Right hindlimb (tissue), 1 donor: ENCODE data around the gene PGAP1.
A peak's percentile ranks its signal among the peaks of the same experiment; 100 is the strongest.
"Not testable (repeated sequence)": the region's sequence is repeated elsewhere in the genome, so short reads cannot be mapped to it uniquely, and the experiment has no call there.

Experiments
- DNase-seq: peaks from one replicate; pipeline ENCODE4 v3.0.0-alpha.2; 2018

PGAP1 gene

DNA sequence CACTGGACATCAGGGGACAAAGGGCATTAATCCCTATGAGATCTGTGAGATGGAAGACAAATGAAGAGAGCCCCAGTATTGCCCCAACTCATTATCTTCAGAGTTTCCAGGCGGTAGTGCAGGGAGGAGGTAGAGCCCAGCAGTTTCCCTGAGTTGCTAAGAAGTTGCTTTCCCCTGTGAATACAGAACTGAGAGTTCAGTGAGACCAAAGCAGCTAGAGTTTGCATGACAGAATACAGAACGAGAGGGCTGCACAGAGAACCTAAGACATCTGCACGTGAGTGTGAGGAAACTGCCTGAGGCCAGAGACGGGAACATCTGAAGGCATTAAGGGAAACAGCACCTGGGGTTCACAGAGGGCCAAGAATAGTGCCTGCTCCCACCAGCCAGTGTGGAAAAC is 18.1 kb upstream of the PGAP1 start:
- no peak for DNase-seq

- no peak for DNase-seq
These were observed 15.0 kb upstream of the PGAP1 start for GRCh38 chr2:196941398-196942078.

- DNase-seq, result no peak
These were observed 12.9 kb upstream of the PGAP1 start for GRCh38 chr2:196939371-196939770.

GRCh38 chr2:196935432-196935831 is 8.9 kb upstream of the PGAP1 start:
- DNase-seq, result no peak

- DNase-seq, result no peak
These were observed 8.2 kb upstream of the PGAP1 start for GRCh38 chr2:196934672-196935071.

DNA sequence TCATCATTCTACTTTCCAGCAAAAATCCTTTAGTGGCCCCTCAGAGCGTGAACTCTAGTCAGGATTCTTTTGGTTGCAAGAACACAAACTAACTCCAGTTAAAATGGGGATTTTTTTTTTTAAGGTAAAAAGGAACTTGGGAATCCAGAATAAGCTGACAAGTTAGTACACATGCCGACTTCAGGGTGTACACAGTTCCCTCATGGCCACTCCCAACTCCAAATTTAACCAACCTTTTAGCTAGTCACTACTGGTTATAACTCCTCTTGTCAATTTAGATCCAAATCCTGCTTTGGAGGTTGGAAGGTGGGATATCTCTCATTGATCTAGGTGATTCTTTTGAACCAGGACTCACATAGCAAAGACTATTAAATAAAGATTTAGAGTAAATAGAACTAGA is 5.0 kb upstream of the PGAP1 start:
- DNase-seq, result no peak

DNA sequence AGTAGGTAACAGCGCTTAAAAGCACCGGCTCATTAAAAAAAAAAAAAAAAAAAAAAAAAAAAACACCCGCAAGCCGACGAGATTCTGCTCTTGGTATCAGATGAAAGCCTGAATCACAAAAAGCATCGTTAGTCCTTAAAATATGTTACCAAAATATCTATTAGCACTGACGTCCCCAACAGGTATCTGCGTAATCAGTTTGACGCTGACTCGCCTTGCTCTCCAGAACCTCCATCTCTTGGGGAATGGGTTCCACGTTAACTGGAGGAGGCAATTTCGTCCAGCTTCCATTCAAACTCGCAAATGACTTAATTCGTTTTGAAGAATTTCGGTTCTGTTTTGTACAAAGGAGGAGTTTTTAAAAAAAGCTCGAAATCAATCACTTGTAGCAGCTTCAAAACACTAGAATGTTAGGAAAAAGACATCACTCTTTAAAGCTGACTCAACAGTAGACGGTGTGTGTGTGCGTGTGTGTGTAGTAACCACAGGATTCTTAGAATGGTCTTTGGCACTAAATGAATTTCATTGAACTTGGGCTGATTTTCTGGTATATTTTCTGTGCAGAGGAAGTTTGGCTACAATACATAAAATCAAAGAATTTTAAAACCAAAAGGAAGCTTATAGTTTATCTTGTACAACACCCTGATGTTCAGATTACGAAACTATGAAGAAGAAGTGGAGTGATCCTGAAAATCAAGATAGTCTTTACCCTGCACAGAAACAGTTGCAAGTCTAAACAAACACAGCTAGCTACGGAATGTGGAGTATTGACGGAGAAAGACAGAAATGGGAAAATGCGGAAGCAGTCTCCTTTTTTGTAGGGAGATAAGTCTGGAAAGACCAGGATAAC is 1.1 kb upstream of the PGAP1 start:
- DNase-seq, result peak; percentile 29

DNA sequence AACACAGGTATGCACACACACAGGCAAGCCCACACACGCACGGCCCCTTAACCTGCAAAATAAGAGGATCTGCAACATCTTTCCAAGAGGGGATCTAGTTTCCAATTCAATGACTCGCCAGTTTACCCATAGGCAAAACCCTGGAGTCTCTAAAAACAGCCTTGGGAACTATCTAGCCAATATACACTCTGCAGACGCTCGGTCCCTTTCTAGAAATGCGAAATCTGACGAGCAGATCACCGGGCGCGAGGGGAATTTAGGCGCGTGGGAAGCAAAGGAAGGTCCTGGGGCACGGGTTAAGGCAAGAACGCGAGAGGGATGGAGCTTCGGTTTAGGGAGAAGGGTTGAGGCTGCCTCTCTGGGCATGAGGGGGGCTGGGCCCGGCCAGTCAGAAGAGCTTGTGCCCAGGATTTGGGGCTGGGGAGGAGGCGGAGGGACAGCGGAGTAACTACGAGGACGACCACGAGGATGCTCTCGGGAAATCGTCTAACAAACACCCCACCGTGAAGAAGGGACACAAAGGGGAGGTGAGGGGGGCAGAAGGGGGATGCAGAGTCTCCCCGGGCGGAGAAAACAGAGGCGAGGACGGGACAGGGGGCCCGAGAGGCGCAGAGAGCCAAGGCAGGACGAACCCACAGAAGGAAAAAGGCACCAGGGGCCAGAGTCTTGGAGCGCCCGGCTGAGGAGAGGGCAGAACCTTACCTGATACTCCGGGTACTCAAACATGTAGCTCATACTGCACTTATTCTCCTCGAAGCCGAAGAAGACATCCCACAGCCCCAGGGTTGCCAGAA is 542 bp downstream of the PGAP1 start:
- DNase-seq, result peak; percentile 62

DNA sequence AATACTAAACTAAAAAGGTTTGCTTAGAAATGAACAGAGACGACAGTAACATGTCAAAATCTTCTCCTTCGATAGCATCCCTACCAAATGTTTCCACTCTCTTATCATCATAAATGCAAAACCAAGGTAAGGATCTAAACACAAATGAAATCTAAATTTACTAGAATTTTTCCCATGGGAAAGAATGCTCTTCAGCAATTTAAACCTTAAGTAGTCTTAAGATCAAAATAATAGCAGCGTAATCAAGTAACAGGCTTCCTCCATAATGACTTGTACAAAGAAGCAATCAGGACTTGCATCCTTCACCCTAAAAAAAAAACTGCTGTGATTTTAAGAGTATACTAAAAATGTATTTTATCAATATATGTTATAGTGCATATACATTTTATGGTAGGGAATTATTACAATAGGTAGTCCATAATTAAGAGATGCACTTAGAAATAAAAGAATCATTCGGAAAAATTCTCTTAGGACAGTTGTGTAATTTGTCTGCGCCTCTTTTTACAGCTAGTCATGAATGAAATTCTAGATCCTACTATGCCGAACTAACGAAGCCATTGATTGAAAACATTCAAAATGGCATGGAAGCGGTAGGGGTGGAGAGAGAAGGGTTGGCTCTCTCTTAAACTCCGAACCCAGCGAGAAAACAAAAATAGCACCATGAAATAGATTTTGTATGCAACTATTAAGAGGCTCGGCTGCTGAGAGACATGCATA is 1.3 kb downstream of the PGAP1 start:
- no peak for DNase-seq

DNA sequence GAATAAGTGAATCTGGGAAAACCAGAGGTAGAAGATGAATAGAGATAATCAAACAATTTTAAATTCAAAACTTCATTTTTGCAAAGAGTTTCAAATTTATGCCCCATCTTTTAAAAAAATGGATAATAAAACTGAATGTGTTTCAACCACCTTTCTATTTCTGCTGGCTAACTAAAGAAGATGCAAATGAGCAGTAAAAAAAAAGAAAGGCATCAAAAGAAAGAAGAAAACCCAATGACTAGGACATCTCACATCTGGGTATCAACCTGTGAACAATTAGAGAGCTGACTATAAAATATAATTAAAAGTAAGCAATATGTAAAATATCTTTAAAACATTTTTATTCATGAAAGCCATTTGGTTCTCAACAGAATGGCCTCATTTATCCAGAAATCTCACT is 2.5 kb downstream of the PGAP1 start:
- no peak for DNase-seq

DNA sequence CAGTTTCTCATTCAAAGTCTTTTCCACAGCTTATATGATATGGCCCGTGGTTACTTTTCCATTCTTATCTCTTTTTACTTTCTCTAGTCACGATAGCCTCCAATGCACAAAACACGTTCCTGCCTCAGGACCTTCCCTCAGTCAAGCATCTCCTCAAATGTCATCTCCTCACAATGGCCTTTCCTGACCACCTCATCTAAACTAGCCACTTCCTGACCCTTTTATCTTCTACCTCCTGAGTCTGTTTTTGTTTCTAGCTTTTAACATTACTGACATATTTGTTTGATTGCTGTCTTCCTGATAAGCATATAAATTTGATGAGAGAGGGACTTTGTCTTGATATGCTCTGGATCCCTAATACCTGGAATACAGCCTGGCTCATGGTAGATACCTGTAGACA is 7.6 kb downstream of the PGAP1 start:
- DNase-seq, result no peak

DNA sequence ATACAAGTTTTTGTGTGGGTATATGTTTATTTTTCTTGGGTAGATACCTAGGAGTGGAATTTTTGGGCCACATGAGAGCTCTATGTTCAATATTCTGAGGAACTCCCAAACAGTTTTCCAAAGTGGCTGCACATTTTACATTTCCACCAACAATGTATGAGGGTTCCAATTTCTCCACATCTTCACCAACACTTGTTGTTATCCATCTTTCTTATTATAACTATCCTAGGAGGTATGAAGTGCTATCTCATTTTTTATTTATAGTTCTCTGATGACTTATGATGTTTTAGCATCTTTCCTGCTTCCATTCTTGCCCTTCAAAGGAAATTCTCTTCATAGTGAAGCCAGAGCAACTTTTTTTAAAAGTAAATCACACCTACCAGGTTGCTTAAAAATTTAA is 8.7 kb downstream of the PGAP1 start:
- no peak for DNase-seq

GRCh38 chr2:196915507-196916189 is 10.9 kb downstream of the PGAP1 start:
- no peak for DNase-seq

GRCh38 chr2:196914867-196915460 is 11.5 kb downstream of the PGAP1 start:
- no peak for DNase-seq

GRCh38 chr2:196913691-196914090 is 12.8 kb downstream of the PGAP1 start:
- no peak for DNase-seq

- not testable (repeated sequence) for DNase-seq
These were observed 21.1 kb downstream of the PGAP1 start for GRCh38 chr2:196905365-196905764.

DNA sequence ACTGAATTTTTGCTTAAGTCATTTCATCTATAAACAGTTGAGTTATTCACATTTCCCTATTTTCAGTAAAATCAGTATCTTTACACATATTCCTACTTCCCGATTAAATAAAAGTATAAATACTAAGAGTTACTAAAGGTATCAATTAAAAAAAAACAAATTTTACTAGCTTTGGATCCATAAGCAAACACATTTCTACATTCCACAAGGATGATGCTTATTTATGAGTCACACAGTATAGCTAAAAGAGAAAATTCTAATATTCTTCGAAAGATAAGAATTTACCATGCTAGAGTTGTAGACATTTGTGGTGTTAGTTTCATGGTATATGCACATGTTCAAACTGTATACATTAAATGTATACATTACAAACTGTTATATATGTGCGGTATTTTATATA is 23.7 kb downstream of the PGAP1 start:
- no peak for DNase-seq

- DNase-seq, result no peak
These were observed 25.7 kb downstream of the PGAP1 start for GRCh38 chr2:196900843-196901242.

GRCh38 chr2:196899976-196900375 is 26.5 kb downstream of the PGAP1 start:
- DNase-seq, result no peak

DNA sequence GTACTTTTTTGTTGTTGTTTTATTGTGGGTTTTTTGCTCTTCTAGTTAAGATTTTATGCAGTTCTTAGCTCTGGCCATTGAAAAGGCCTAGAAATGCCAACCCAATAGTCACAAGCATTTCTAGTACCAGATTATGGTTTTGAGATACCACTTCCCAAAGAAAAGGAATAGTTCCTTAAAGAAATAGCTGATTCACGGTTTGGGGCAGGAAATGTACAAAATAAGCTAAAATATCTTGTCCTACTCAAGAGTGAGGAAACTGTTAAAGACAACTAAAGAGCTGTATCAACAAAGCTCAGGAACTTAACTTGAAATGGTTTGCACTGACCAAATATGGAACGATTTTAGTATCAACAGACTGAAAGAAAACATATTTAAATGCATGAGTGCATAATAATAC is 35.4 kb downstream of the PGAP1 start:
- DNase-seq, result no peak

DNA sequence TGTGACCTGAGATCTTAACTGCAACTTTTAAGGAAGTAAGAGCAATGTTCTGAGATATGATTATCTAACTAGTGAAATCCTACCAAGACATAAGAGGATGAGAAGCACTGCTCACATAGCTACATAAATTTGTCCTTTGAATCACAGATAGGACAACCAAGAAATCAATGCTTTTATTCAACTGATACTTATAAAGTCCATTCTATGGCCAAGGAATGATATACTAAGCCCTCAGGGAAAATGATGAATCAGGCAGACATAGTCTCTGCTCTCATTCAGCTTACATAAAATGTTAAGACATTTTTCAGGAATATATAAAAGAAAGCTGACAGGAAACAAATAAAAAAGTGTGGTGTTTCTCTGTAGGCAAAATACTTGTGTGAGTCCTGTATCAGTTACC is 39.1 kb downstream of the PGAP1 start:
- DNase-seq, result no peak

DNA sequence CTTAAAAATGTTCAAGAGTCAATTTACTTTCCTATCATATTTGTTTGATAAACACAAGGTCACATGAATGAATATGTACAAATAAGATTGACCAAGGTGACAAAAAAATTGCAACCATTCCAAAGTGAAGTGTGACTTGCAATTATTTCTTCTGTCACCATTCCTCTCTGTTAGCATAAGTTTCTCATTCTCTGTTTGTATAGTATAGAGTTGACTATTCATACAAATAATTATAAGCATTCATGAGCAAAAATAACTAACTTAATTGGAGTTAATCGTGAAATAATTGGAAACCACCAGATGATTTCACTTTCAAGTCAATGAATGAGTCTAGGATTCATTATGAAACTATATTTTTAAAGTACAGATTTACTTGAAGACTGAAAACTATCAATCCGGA is 42.1 kb downstream of the PGAP1 start:
- DNase-seq, result no peak
